Measurements from ENCODE around the gene INSYN2B. TPM values are rescaled to one million over a fixed set of nuclear protein-coding genes. Genes with fewer than 3 reads are reported as not detected.

Gene INSYN2B
- total RNA-seq, 2 experiments from 2014 or later, result not detected

DNA sequence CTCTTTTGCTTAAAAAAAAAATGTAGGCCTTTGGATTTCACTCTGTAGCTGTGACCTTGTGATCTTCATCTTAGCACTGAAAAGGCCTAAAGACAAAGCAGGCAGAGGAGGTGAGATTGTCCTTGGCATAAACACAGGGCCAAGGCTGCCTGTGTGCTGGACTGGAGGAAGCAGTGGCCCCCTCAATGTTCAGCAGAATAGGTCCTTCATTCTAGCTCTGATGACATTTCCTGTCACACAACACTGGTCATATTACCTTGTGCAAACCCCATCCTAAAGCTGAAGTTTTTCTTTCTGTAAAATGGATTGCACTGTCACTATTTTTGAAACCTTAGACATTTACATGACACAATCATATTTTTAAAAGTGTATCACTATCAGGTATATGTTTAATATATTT lies 147.4 kb downstream of the INSYN2B start:
- H3K4me3 Mint-ChIP-seq, result no peak overlapping the region

GRCh38 chr5:169832304-169832703 lies 148.0 kb downstream of the INSYN2B start:
- peak overlapping the region; percentile 25 for H3K27ac Mint-ChIP-seq
- ATAC-seq (no peak), DNase-seq (no peak)
- intact Hi-C loops (cut with micrococcal nuclease), result no loop called here
- ChIA-PET POLR2A (no interaction called here), CTCF (no interaction called here)
- no peaks in the 10 kb centered on the region for H3K27me3 Mint-ChIP-seq
- peaks cover 13% of the 10 kb centered on the region for H3K36me3 Mint-ChIP-seq (ENCODE audit: low read depth)
- no peak overlapping the region for H3K4me3 Mint-ChIP-seq
- no peaks in the 10 kb centered on the region for H3K9me3 Mint-ChIP-seq
- peaks cover 23% of the 10 kb centered on the region for H3K4me1 Mint-ChIP-seq (ENCODE audit: low read depth)
- TF ChIP-seq, protein P1, sequence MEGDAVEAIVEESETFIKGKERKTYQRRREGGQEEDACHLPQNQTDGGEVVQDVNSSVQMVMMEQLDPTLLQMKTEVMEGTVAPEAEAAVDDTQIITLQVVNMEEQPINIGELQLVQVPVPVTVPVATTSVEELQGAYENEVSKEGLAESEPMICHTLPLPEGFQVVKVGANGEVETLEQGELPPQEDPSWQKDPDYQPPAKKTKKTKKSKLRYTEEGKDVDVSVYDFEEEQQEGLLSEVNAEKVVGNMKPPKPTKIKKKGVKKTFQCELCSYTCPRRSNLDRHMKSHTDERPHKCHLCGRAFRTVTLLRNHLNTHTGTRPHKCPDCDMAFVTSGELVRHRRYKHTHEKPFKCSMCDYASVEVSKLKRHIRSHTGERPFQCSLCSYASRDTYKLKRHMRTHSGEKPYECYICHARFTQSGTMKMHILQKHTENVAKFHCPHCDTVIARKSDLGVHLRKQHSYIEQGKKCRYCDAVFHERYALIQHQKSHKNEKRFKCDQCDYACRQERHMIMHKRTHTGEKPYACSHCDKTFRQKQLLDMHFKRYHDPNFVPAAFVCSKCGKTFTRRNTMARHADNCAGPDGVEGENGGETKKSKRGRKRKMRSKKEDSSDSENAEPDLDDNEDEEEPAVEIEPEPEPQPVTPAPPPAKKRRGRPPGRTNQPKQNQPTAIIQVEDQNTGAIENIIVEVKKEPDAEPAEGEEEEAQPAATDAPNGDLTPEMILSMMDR (IDR thresholded peaks at IDR 0.05), result no peak

More for the DNA sequence above, 147.4 kb downstream of the INSYN2B start:
- TF ChIP-seq, protein P1 (IDR thresholded peaks at IDR 0.05), result no peak
- peaks cover 14% of the 10 kb centered on the region for H3K36me3 Mint-ChIP-seq (ENCODE audit: low read depth)
- intact Hi-C loops (cut with micrococcal nuclease), result no loop called here
- DNase-seq (no peak), ATAC-seq (no peak)
- H3K4me1 Mint-ChIP-seq (ENCODE audit: low read depth), result peaks cover 23% of the 10 kb centered on the region
- H3K27ac Mint-ChIP-seq, result peak overlapping the region; percentile 53
- no peaks in the 10 kb centered on the region for H3K27me3 Mint-ChIP-seq
- ChIA-PET POLR2A (no interaction called here), CTCF (no interaction called here)
- no peaks in the 10 kb centered on the region for H3K9me3 Mint-ChIP-seq

- no peak for ATAC-seq
- H3K4me1 Mint-ChIP-seq (ENCODE audit: low read depth), result peaks cover 23% of the 10 kb centered on the region
- POLR2A ChIA-PET, result no interaction called here
Measured at GRCh38 chr5:169831331-169831730, 149.0 kb downstream of the INSYN2B start.

GRCh38 chr5:169828385-169828784 lies 151.9 kb downstream of the INSYN2B start:
- no peaks in the 10 kb centered on the region for H3K27me3 Mint-ChIP-seq
- TF ChIP-seq, protein P1 (IDR thresholded peaks at IDR 0.05), result no peak
- intact Hi-C loops (cut with micrococcal nuclease), result no loop called here
- H3K9me3 Mint-ChIP-seq, result no peaks in the 10 kb centered on the region
- H3K27ac Mint-ChIP-seq, result peak overlapping the region; percentile 33
- DNase-seq, result no peak
- POLR2A ChIA-PET, result interaction anchor here (0.7 kb wide), 1 partner anchor 36 kb away, joined by 4 read pairs; no protein-coding TSS in a partner anchor
- CTCF ChIA-PET, result no interaction called here
- H3K4me3 Mint-ChIP-seq, result no peak overlapping the region
- no peak for ATAC-seq
- peaks cover 15% of the 10 kb centered on the region for H3K4me1 Mint-ChIP-seq (ENCODE audit: low read depth)
- peaks cover 14% of the 10 kb centered on the region for H3K36me3 Mint-ChIP-seq (ENCODE audit: low read depth)

More at GRCh38 chr5:169831331-169831730, 149.0 kb downstream of the INSYN2B start:
- Mint-ChIP-seq H3K27ac (no peak overlapping the region), H3K36me3 (ENCODE audit: low read depth) (peaks cover 11% of the 10 kb centered on the region), H3K9me3 (no peaks in the 10 kb centered on the region), H3K4me3 (no peak overlapping the region), H3K27me3 (no peaks in the 10 kb centered on the region)
- DNase-seq, result no peak
- CTCF ChIA-PET, result no interaction called here
- TF ChIP-seq, protein P1 (IDR thresholded peaks at IDR 0.05), result no peak
- intact Hi-C loops (cut with micrococcal nuclease), result no loop called here

- Mint-ChIP-seq H3K4me3 (no peak overlapping the region), H3K9me3 (no peaks in the 10 kb centered on the region), H3K36me3 (ENCODE audit: low read depth) (peaks cover 18% of the 10 kb centered on the region), H3K27me3 (no peaks in the 10 kb centered on the region), H3K27ac (no peak overlapping the region), H3K4me1 (ENCODE audit: low read depth) (peaks cover 12% of the 10 kb centered on the region)
- no peak for DNase-seq
- ChIA-PET POLR2A (no interaction called here), CTCF (no interaction called here)
- TF ChIP-seq, protein P1 (IDR thresholded peaks at IDR 0.05), result no peak
- no peak for ATAC-seq
- intact Hi-C loops (cut with micrococcal nuclease), result no loop called here
Measured at GRCh38 chr5:169827769-169828168, 152.5 kb downstream of the INSYN2B start.
